HG02588 (cell line): ENCODE results near the gene DPP4.
"Not testable (repeated sequence)": the region's sequence is repeated elsewhere in the genome, so short reads cannot be mapped to it uniquely, and the experiment has no call there.

Experiments
- ATAC-seq: cut with Tn5 transposase; IDR thresholded peaks from one replicate; pipeline ENCODE4 v1.9.1; 2021; ENCODE audit warnings: mild to moderate bottlenecking, moderate library complexity; ENCODE audit not compliant: unreplicated experiment

Gene DPP4

GRCh38 chr2:161994761-161995520 lies 79.1 kb downstream of the DPP4 start:
- ATAC-seq, result no peak

- peak; percentile 81 for ATAC-seq
These were observed 81.5 kb downstream of the DPP4 start for GRCh38 chr2:161992531-161992930.

- ATAC-seq, result no peak
These were observed 82.0 kb downstream of the DPP4 start for GRCh38 chr2:161991991-161992390.

- ATAC-seq, result no peak
These were observed 83.3 kb downstream of the DPP4 start for GRCh38 chr2:161990741-161991140.

GRCh38 chr2:161990036-161990435 lies 84.0 kb downstream of the DPP4 start:
- no peak for ATAC-seq

- ATAC-seq, result no peak
These were observed 85.4 kb downstream of the DPP4 start for GRCh38 chr2:161988589-161988988.

- ATAC-seq, result no peak
These were observed 86.7 kb downstream of the DPP4 start for GRCh38 chr2:161987311-161987710.

GRCh38 chr2:161983866-161984265 lies 90.1 kb downstream of the DPP4 start:
- ATAC-seq, result no peak

GRCh38 chr2:161983331-161983651 lies 90.7 kb downstream of the DPP4 start:
- ATAC-seq, result no peak

GRCh38 chr2:161982548-161983330 lies 91.3 kb downstream of the DPP4 start:
- no peak for ATAC-seq

- no peak for ATAC-seq
These were observed 92.2 kb downstream of the DPP4 start for GRCh38 chr2:161981679-161982250.

- ATAC-seq, result no peak
These were observed 93.0 kb downstream of the DPP4 start for GRCh38 chr2:161980976-161981375.

- no peak for ATAC-seq
These were observed 94.5 kb downstream of the DPP4 start for GRCh38 chr2:161979490-161979889.

- not testable (repeated sequence) for ATAC-seq
These were observed 96.1 kb downstream of the DPP4 start for GRCh38 chr2:161977926-161978325.

- ATAC-seq, result no peak
These were observed 97.1 kb downstream of the DPP4 start for GRCh38 chr2:161976917-161977316.

- ATAC-seq, result no peak
These were observed 97.7 kb downstream of the DPP4 start for GRCh38 chr2:161976295-161976694.

- ATAC-seq, result no peak
These were observed 98.2 kb downstream of the DPP4 start for GRCh38 chr2:161975813-161976160.

- ATAC-seq, result no peak
These were observed 98.8 kb downstream of the DPP4 start for GRCh38 chr2:161975062-161975812.

- ATAC-seq, result no peak
These were observed 99.6 kb downstream of the DPP4 start for GRCh38 chr2:161974461-161974860.

GRCh38 chr2:161972866-161973265 lies 101.1 kb downstream of the DPP4 start:
- ATAC-seq, result no peak

GRCh38 chr2:161972232-161972631 lies 101.8 kb downstream of the DPP4 start:
- ATAC-seq, result no peak
